ENCODE data around the gene TARBP2.

TARBP2 gene

DNA sequence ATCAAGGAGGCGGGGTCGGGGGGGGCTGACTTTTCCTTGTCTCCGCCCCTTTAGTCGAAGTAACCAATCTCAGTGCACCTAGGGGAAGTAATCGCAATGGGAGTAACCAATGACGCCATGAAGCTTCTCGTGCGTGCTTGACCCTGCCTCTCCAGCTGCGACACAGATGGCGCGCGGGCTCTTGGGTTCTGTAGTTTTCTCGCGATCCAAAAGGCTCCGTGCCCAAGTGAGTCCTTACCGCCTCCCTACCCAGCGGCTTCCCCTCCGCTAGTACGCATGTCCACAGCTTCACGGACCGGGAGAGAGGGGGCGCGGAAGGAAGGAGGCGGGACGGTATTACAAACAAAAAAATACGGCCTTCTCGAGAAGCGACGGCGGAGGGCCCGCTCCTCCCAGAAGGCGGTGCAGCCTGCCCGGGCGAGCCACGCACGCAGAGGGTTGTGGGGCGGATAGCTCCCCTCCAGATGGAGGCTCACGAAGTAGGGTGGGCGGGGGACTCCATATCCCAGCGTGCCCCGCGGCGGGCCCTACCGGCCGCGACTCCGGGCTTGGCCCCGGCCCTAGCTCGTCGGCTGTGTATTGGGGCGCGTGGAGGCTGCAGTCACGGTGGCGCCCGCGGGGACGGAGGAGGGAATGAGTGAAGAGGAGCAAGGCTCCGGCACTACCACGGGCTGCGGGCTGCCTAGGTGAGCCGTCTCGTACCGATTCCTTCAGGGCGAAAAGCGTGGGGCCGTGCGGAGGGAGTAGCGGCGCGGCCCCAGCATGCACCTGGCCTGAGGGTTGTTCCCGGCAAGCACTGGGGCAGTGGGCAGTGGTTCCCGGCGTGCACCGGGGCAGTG lies at the start of gene TARBP2 (continued):
- TF ChIP-seq, protein P1, sequence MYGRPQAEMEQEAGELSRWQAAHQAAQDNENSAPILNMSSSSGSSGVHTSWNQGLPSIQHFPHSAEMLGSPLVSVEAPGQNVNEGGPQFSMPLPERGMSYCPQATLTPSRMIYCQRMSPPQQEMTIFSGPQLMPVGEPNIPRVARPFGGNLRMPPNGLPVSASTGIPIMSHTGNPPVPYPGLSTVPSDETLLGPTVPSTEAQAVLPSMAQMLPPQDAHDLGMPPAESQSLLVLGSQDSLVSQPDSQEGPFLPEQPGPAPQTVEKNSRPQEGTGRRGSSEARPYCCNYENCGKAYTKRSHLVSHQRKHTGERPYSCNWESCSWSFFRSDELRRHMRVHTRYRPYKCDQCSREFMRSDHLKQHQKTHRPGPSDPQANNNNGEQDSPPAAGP (tag by site-specific recombination; IDR thresholded peaks at IDR 0.05) = peak; percentile 96
- TF ChIP-seq SETDB1 (IDR thresholded peaks at IDR 0.05; ENCODE audit: insufficient read length, low read length) (no peak), ZBTB7A (tag by site-specific recombination; IDR thresholded peaks at IDR 0.05; ENCODE audit: low read depth) (0 out of 2 replicates have a peak, but pooled peaks have one; percentile 20), ZNF843 (tag by site-specific recombination; IDR thresholded peaks at IDR 0.05) (peak; percentile 81), ZNF121 (tag by site-specific recombination; IDR thresholded peaks at IDR 0.05) (peak; percentile 66), KLF10 (tag by site-specific recombination; IDR thresholded peaks at IDR 0.05) (0 out of 2 replicates have a peak, but pooled peaks have one; percentile 49), BCL11B (tag by site-specific recombination; IDR thresholded peaks at IDR 0.05; ENCODE audit: low read depth) (peak; percentile 85; the same call in 1 of the 2 replicates), ZSCAN5A (tag by site-specific recombination; IDR thresholded peaks at IDR 0.05) (peak; percentile 97; the same call in 1 of the 2 replicates), ZFHX2 (tag by site-specific recombination; conservative IDR thresholded peaks at IDR 0.05) (peak; percentile 94), ZNF169 (tag by site-specific recombination; IDR thresholded peaks at IDR 0.05) (no peak), SP7 (tag by site-specific recombination; IDR thresholded peaks at IDR 0.05) (peak; percentile 88), GLIS2 (tag by site-specific recombination; IDR thresholded peaks at IDR 0.05) (no peak), FEZF1 (tag by site-specific recombination; IDR thresholded peaks at IDR 0.05) (peak; percentile 13; the same call in 1 of the 2 replicates), ZNF664 (tag by site-specific recombination; IDR thresholded peaks at IDR 0.05) (no peak), ZNF214 (tag by site-specific recombination; IDR thresholded peaks at IDR 0.05; ENCODE audit: borderline replicate concordance) (no peak), SP3 (tag by site-specific recombination; IDR thresholded peaks at IDR 0.05) (peak; percentile 95), ZNF501 (tag by site-specific recombination; IDR thresholded peaks at IDR 0.05) (peak; percentile 100), ZBTB8A (tag by site-specific recombination; IDR thresholded peaks at IDR 0.05) (peak; percentile 82), HOXC10 (CRISPR knock-in tag; IDR thresholded peaks at IDR 0.05) (0 out of 2 replicates have a peak, but pooled peaks have one; percentile 55), ZNF585B (tag by site-specific recombination; IDR thresholded peaks at IDR 0.05) (no peak), ZFP3 (tag by site-specific recombination; IDR thresholded peaks at IDR 0.05; ENCODE audit: low read depth) (peak; percentile 96), ZNF157 (tag by site-specific recombination; IDR thresholded peaks at IDR 0.05) (no peak), ZNF600 (tag by site-specific recombination; IDR thresholded peaks at IDR 0.05) (peak; percentile 80), ZNF426 (tag by site-specific recombination; IDR thresholded peaks at IDR 0.05) (no peak), ZNF37A (tag by site-specific recombination; IDR thresholded peaks at IDR 0.05) (no peak), WT1 (tag by site-specific recombination; IDR thresholded peaks at IDR 0.05) (peak; percentile 83), ZBTB21 (tag by site-specific recombination; IDR thresholded peaks at IDR 0.05) (peak; percentile 89), ZFP69B (tag by site-specific recombination; IDR thresholded peaks at IDR 0.05) (peak; percentile 66; the same call in 1 of the 2 replicates), ZNF561 (tag by site-specific recombination; IDR thresholded peaks at IDR 0.05; ENCODE audit: borderline replicate concordance) (peak; percentile 86), ZNF366 (tag by site-specific recombination; conservative IDR thresholded peaks at IDR 0.05) (peak; percentile 84), EGR2 (tag by site-specific recombination; IDR thresholded peaks at IDR 0.05; ENCODE audit: low read depth) (peak; percentile 87)
- TF ChIP-seq, protein P2, sequence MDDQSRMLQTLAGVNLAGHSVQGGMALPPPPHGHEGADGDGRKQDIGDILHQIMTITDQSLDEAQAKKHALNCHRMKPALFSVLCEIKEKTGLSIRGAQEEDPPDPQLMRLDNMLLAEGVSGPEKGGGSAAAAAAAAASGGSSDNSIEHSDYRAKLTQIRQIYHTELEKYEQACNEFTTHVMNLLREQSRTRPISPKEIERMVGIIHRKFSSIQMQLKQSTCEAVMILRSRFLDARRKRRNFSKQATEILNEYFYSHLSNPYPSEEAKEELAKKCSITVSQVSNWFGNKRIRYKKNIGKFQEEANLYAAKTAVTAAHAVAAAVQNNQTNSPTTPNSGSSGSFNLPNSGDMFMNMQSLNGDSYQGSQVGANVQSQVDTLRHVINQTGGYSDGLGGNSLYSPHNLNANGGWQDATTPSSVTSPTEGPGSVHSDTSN (CRISPR knock-in tag; IDR thresholded peaks at IDR 0.05) = peak; percentile 17; the same call in 1 of the 2 replicates
- TF ChIP-seq, protein P3, sequence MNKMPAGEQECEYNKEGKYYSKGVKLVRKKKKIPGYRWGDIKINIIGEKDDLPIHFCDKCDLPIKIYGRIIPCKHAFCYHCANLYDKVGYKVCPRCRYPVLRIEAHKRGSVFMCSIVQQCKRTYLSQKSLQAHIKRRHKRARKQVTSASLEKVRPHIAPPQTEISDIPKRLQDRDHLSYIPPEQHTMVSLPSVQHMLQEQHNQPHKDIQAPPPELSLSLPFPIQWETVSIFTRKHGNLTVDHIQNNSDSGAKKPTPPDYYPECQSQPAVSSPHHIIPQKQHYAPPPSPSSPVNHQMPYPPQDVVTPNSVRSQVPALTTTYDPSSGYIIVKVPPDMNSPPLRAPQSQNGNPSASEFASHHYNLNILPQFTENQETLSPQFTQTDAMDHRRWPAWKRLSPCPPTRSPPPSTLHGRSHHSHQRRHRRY (tag by site-specific recombination; IDR thresholded peaks at IDR 0.05) = no peak

Data from HEK293 (cell line).